ENCODE results near the gene TNNT1.

GRCh38 chr19:55095260-55096060 is 53.5 kb downstream of the TNNT1 start:
- no peak for TF ChIP-seq CTCF (IDR thresholded peaks at IDR 0.05)
- no peak for TF ChIP-seq EZH2 (IDR thresholded peaks at IDR 0.05)
- TF ChIP-seq EZH2phosphoT487 (IDR thresholded peaks at IDR 0.05): no peak
